ENCODE results near the gene FGF21.

The FGF21 gene

DNA sequence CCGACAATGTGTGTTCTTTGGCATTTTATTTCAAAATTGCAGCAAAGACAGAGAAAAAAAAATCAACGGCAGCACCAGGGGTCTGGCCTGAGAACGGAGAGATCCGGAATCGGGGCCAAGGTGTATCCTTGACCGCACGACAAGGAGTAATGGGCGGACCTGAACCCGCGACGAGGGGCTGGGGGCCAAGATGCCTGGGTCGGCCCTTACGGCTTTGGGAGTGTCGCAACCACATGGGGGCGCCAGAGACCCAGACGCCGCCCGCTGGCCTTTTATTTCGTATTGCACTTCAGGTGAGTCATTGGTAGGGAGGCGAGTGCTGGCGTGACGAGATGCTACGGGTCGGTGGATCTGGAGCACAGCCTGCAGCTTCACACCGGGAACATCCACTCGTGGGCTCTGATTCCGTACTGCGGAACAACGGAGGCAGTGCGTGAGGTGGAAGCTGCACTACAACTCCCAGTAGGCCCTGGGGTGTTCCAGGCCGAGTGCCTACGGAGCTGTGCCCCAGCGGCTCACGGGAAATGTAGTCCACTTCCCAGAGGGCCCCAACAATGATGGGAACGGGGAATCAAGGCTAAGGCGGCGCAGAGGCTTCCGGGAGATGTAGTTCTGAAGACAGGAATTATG, 39.8 kb downstream of the FGF21 start (continued):
- TF ChIP-seq ZBTB20 (tag by site-specific recombination; IDR thresholded peaks at IDR 0.05) (peak; percentile 91), ZNF19 (tag by site-specific recombination; IDR thresholded peaks at IDR 0.05; ENCODE audit: low read depth) (no peak), ZEB2 (tag by site-specific recombination; IDR thresholded peaks at IDR 0.05) (peak; percentile 93), ZSCAN30 (tag by site-specific recombination; IDR thresholded peaks at IDR 0.05) (peak; percentile 81), ZNF558 (tag by site-specific recombination; IDR thresholded peaks at IDR 0.05) (no peak), ZSCAN16 (tag by site-specific recombination; IDR thresholded peaks at IDR 0.05) (no peak), ZNF202 (tag by site-specific recombination; IDR thresholded peaks at IDR 0.05; ENCODE audit: borderline replicate concordance) (no peak), ZNF623 (tag by site-specific recombination; IDR thresholded peaks at IDR 0.05) (no peak), ZNF211 (tag by site-specific recombination; IDR thresholded peaks at IDR 0.05; ENCODE audit: low read depth) (no peak), PRDM1 (tag by site-specific recombination; IDR thresholded peaks at IDR 0.05) (no peak), ZNF157 (tag by site-specific recombination; IDR thresholded peaks at IDR 0.05) (no peak), ZNF610 (tag by site-specific recombination; IDR thresholded peaks at IDR 0.05; ENCODE audit: borderline replicate concordance) (peak; percentile 37; the same call in 1 of the 2 replicates), CTCF (tag by site-specific recombination; IDR thresholded peaks at IDR 0.05) (peak; percentile 99), ZNF175 (tag by site-specific recombination; IDR thresholded peaks at IDR 0.05) (no peak), HOXD13 (CRISPR knock-in tag; IDR thresholded peaks at IDR 0.05; ENCODE audit: borderline replicate concordance) (no peak), ZNF792 (tag by site-specific recombination; IDR thresholded peaks at IDR 0.05) (no peak), MYNN (tag by site-specific recombination; IDR thresholded peaks at IDR 0.05; ENCODE audit: borderline replicate concordance) (no peak; the same call in 1 of the 2 replicates), KLF1 (tag by site-specific recombination; IDR thresholded peaks at IDR 0.05) (peak; percentile 11; the same call in 1 of the 2 replicates), ZNF214 (tag by site-specific recombination; IDR thresholded peaks at IDR 0.05; ENCODE audit: borderline replicate concordance) (no peak), ZNF530 (tag by site-specific recombination; IDR thresholded peaks at IDR 0.05; ENCODE audit: low read depth) (no peak), ZNF843 (tag by site-specific recombination; IDR thresholded peaks at IDR 0.05) (peak; percentile 67), ZBTB21 (tag by site-specific recombination; IDR thresholded peaks at IDR 0.05) (peak; percentile 83), GLI4 (tag by site-specific recombination; IDR thresholded peaks at IDR 0.05) (no peak), ZFP69B (tag by site-specific recombination; IDR thresholded peaks at IDR 0.05) (0 out of 2 replicates have a peak, but pooled peaks have one; percentile 36), ZBTB8A (tag by site-specific recombination; IDR thresholded peaks at IDR 0.05) (peak; percentile 50; the same call in 1 of the 2 replicates), ZNF423 (tag by site-specific recombination; IDR thresholded peaks at IDR 0.05) (no peak)
- TF ChIP-seq, protein P1, sequence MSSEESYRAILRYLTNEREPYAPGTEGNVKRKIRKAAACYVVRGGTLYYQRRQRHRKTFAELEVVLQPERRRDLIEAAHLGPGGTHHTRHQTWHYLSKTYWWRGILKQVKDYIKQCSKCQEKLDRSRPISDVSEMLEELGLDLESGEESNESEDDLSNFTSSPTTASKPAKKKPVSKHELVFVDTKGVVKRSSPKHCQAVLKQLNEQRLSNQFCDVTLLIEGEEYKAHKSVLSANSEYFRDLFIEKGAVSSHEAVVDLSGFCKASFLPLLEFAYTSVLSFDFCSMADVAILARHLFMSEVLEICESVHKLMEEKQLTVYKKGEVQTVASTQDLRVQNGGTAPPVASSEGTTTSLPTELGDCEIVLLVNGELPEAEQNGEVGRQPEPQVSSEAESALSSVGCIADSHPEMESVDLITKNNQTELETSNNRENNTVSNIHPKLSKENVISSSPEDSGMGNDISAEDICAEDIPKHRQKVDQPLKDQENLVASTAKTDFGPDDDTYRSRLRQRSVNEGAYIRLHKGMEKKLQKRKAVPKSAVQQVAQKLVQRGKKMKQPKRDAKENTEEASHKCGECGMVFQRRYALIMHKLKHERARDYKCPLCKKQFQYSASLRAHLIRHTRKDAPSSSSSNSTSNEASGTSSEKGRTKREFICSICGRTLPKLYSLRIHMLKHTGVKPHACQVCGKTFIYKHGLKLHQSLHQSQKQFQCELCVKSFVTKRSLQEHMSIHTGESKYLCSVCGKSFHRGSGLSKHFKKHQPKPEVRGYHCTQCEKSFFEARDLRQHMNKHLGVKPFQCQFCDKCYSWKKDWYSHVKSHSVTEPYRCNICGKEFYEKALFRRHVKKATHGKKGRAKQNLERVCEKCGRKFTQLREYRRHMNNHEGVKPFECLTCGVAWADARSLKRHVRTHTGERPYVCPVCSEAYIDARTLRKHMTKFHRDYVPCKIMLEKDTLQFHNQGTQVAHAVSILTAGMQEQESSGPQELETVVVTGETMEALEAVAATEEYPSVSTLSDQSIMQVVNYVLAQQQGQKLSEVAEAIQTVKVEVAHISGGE (tag by site-specific recombination; conservative IDR thresholded peaks at IDR 0.05; ENCODE audit: low read depth): peak; percentile 73
- TF ChIP-seq, protein P2, sequence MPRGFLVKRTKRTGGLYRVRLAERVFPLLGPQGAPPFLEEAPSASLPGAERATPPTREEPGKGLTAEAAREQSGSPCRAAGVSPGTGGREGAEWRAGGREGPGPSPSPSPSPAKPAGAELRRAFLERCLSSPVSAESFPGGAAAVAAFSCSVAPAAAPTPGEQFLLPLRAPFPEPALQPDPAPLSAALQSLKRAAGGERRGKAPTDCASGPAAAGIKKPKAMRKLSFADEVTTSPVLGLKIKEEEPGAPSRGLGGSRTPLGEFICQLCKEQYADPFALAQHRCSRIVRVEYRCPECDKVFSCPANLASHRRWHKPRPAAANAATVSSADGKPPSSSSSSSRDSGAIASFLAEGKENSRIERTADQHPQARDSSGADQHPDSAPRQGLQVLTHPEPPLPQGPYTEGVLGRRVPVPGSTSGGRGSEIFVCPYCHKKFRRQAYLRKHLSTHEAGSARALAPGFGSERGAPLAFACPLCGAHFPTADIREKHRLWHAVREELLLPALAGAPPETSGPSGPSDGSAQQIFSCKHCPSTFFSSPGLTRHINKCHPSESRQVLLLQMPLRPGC (tag by site-specific recombination; IDR thresholded peaks at IDR 0.05): no peak; the same call in 1 of the 2 replicates
- TF ChIP-seq, protein P3, sequence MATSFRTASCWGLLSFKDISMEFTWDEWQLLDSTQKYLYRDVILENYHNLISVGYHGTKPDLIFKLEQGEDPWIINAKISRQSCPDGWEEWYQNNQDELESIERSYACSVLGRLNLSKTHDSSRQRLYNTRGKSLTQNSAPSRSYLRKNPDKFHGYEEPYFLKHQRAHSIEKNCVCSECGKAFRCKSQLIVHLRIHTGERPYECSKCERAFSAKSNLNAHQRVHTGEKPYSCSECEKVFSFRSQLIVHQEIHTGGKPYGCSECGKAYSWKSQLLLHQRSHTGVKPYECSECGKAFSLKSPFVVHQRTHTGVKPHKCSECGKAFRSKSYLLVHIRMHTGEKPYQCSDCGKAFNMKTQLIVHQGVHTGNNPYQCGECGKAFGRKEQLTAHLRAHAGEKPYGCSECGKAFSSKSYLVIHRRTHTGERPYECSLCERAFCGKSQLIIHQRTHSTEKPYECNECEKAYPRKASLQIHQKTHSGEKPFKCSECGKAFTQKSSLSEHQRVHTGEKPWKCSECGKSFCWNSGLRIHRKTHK (tag by site-specific recombination; IDR thresholded peaks at IDR 0.05): no peak
- TF ChIP-seq, protein P4, sequence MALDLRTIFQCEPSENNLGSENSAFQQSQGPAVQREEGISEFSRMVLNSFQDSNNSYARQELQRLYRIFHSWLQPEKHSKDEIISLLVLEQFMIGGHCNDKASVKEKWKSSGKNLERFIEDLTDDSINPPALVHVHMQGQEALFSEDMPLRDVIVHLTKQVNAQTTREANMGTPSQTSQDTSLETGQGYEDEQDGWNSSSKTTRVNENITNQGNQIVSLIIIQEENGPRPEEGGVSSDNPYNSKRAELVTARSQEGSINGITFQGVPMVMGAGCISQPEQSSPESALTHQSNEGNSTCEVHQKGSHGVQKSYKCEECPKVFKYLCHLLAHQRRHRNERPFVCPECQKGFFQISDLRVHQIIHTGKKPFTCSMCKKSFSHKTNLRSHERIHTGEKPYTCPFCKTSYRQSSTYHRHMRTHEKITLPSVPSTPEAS (tag by site-specific recombination; IDR thresholded peaks at IDR 0.05): peak; percentile 51; the same call in 1 of the 2 replicates
- TF ChIP-seq, protein P5, sequence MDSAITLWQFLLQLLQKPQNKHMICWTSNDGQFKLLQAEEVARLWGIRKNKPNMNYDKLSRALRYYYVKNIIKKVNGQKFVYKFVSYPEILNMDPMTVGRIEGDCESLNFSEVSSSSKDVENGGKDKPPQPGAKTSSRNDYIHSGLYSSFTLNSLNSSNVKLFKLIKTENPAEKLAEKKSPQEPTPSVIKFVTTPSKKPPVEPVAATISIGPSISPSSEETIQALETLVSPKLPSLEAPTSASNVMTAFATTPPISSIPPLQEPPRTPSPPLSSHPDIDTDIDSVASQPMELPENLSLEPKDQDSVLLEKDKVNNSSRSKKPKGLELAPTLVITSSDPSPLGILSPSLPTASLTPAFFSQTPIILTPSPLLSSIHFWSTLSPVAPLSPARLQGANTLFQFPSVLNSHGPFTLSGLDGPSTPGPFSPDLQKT (IDR thresholded peaks at IDR 0.05; ENCODE audit: borderline replicate concordance, low read depth, low read length): no peak
